GM10847 (cell line): ENCODE data around the gene ZNF618.

ENCODE experiments used
- POLR2A ChIP-seq: IDR thresholded peaks from 2 replicates; pipeline ENCODE4 v1.6.1; 2011; ENCODE audit not compliant: insufficient read length; ENCODE audit errors: extremely low read depth

ZNF618 gene

GRCh38 chr9:114008667-114009410, 132.7 kb downstream of the ZNF618 start:
- TF ChIP-seq POLR2A = no peak

GRCh38 chr9:114011313-114011712, 135.2 kb downstream of the ZNF618 start:
- TF ChIP-seq POLR2A = no peak

- TF ChIP-seq POLR2A = no peak
Observed at GRCh38 chr9:114012126-114012525, 136.0 kb downstream of the ZNF618 start.

DNA sequence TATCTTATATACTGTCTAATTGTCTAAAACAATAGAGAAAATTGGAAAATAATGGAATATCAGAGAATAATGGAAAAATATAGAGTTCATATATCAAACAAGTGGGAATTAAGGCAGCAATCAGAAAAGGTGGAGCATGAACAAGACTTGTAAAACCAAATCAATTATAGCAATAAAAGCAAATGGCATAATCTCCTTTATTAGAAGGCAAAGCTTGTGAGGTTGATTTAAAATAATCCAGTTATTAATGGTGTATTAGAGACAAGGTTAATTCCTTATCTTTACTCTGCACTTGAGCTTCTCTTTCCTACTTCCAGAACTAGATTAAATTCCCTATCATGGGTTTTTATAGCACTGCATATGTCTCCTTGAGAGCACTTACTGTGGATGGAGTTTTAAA, 137.9 kb downstream of the ZNF618 start:
- no peak for TF ChIP-seq POLR2A

- TF ChIP-seq POLR2A = no peak
Observed at GRCh38 chr9:114015607-114016006, 139.5 kb downstream of the ZNF618 start.

- no peak for TF ChIP-seq POLR2A
Observed at GRCh38 chr9:114016101-114016500, 140.0 kb downstream of the ZNF618 start.

- TF ChIP-seq POLR2A = no peak
Observed at GRCh38 chr9:114016629-114017423, 140.7 kb downstream of the ZNF618 start.

DNA sequence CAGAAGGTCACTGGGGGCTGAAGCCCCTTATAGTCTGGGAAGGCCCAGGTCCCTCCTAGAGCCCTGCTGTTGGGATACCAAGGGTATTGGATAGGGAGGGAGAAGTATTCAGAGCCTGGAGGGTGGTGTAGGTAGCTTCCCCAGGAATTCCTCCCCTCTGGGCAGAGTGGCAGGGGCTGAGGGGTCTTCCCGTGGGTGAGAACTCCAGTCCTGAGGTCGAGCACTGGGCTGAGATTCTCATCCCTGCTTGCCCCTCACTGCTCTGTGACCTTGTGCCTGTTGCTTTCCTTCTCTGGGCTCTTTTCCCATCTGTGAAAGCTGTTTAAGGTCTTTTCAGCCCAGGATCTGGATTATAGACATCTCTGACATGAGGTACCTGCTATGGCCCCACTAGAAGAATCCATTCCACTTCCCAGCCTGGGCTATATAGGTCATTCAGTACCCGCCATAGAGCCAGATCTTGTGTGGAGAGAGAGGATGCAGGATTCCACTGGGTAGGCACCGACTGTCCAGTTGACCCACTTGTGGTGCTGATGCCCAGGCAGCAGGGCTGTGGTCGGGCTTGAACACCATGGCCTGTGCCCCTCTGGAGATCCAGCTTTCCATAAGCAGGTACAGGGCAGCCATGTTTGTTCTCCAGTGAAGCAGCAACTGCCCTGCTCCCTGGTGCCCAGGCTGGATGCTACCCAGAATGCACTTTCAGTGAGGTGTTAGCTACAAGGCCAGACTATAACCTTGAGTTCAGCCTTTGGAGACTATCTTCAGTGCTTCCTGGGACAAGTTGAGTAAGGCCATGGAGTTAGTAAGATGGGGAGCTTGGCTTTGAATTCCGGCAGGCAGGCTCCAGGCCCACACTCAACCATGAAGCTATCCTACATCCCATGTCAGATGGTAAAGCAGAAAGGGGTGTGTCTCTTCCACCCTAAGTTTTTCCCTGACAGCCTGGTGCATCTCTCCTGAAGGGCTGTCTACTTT, 141.9 kb downstream of the ZNF618 start:
- TF ChIP-seq POLR2A = no peak

- TF ChIP-seq POLR2A = no peak
Observed at GRCh38 chr9:114021578-114021977, 145.5 kb downstream of the ZNF618 start.

DNA sequence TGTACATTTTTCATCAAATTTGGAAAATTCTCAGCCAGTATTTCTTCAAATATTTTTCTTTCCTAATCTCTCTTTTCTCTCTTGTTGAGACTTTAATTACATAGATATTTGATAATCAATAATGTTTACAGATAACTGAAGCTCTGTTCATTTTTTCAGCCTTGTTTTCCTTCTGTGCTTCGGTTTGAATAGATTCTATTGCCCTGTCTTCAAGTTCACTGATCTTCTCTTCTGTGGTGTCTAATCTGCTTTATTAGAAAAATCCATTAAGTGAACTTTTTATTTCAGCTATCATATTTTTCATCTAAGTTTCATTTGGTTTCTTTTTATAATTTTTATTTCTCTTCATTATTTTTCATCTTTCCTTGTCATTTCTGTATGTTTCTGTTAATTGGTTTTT, 147.9 kb downstream of the ZNF618 start:
- TF ChIP-seq POLR2A = no peak

GRCh38 chr9:114025196-114025753, 149.2 kb downstream of the ZNF618 start:
- no peak for TF ChIP-seq POLR2A

DNA sequence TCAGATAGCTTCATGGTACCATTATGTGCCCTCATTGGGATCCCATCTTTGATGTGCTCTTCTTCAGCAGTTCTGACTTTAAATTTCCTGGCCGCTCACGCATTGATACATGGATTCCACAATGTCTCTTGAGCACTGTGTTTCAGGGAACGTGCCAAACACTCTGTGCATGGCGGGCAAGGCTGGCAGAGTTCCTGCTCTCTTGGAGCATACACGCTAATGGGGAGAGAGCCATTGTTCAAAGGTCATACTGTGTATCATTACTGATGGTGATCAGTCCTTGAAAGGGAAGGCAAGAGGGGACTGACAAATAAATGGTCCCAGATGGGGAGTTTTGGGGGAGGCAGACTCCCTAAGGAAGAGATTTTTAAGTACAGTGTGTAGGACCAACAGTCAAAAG, 149.7 kb downstream of the ZNF618 start:
- TF ChIP-seq POLR2A = no peak

DNA sequence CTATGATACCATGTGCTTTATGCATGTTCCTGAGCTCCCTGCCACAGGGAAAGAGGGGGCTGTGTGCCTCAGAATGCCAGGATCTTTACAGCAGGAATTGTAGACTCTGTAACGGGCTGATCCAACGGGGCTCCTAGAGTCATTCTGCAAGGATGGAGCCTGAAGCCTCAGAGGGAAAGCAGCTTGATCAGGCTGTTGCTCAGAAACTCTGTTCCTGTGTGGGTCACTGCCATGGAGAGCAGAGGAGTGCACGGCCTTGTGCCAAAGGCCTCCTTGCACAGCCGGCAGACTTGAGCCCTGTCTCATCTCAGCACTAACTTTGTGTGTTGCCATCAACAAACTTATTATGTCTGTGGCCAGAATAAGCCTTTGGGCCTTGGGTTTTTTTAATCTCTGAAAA, 150.2 kb downstream of the ZNF618 start:
- no peak for TF ChIP-seq POLR2A

- TF ChIP-seq POLR2A = no peak
Observed at GRCh38 chr9:114027159-114027862, 151.2 kb downstream of the ZNF618 start.
